Measurements from ENCODE around the gene SIPA1.
"Not testable (repeated sequence)": the region's sequence is repeated elsewhere in the genome, so short reads cannot be mapped to it uniquely, and the experiment has no call there.

SIPA1 gene

GRCh38 chr11:65623852-65624616, 13.9 kb upstream of the SIPA1 start:
- FAIRE-seq (no peak), DNase-seq (ENCODE audit: insufficient read length, low spot score) (no peak)
- TF ChIP-seq POLR2A (IDR thresholded peaks at IDR 0.05; ENCODE audit: low read depth, low read length): no peak

- DNase-seq (ENCODE audit: insufficient read length, low spot score): no peak
- no peak for FAIRE-seq
- no peak for TF ChIP-seq POLR2A (IDR thresholded peaks at IDR 0.05; ENCODE audit: low read depth, low read length)
Measured at GRCh38 chr11:65624931-65625627, 12.8 kb upstream of the SIPA1 start.

- FAIRE-seq (no peak), DNase-seq (ENCODE audit: insufficient read length, low spot score) (no peak)
- TF ChIP-seq POLR2A (IDR thresholded peaks at IDR 0.05; ENCODE audit: low read depth, low read length): no peak
Measured at GRCh38 chr11:65625628-65626342, 12.1 kb upstream of the SIPA1 start.

- no peak for TF ChIP-seq POLR2A (IDR thresholded peaks at IDR 0.05; ENCODE audit: low read depth, low read length)
- no peak for DNase-seq (ENCODE audit: insufficient read length, low spot score)
- FAIRE-seq: no peak
Measured at GRCh38 chr11:65627202-65627601, 10.7 kb upstream of the SIPA1 start.

- FAIRE-seq (no peak), DNase-seq (ENCODE audit: insufficient read length, low spot score) (no peak)
- no peak for TF ChIP-seq POLR2A (IDR thresholded peaks at IDR 0.05; ENCODE audit: low read depth, low read length)
Measured at GRCh38 chr11:65629579-65629978, 8.3 kb upstream of the SIPA1 start.

- no peak for TF ChIP-seq POLR2A (IDR thresholded peaks at IDR 0.05; ENCODE audit: low read depth, low read length)
- DNase-seq (ENCODE audit: insufficient read length, low spot score) (no peak), FAIRE-seq (no peak)
Measured at GRCh38 chr11:65630215-65630614, 7.7 kb upstream of the SIPA1 start.

- DNase-seq (ENCODE audit: insufficient read length, low spot score): no peak
- no peak for TF ChIP-seq POLR2A (IDR thresholded peaks at IDR 0.05; ENCODE audit: low read depth, low read length)
- FAIRE-seq: no peak
Measured at GRCh38 chr11:65633390-65634108, 4.4 kb upstream of the SIPA1 start.

- no peak for FAIRE-seq
- no peak for DNase-seq (ENCODE audit: insufficient read length, low spot score)
- TF ChIP-seq POLR2A (IDR thresholded peaks at IDR 0.05; ENCODE audit: low read depth, low read length): no peak
Measured at GRCh38 chr11:65634109-65634436, 3.8 kb upstream of the SIPA1 start.

GRCh38 chr11:65634440-65634839, 3.5 kb upstream of the SIPA1 start:
- FAIRE-seq: no peak
- no peak for TF ChIP-seq POLR2A (IDR thresholded peaks at IDR 0.05; ENCODE audit: low read depth, low read length)
- DNase-seq (ENCODE audit: insufficient read length, low spot score): no peak

- TF ChIP-seq POLR2A (IDR thresholded peaks at IDR 0.05; ENCODE audit: low read depth, low read length): no peak
- FAIRE-seq (no peak), DNase-seq (ENCODE audit: insufficient read length, low spot score) (no peak)
Measured at GRCh38 chr11:65634905-65635731, 2.8 kb upstream of the SIPA1 start.

- TF ChIP-seq POLR2A (IDR thresholded peaks at IDR 0.05; ENCODE audit: low read depth, low read length): no peak
Measured at GRCh38 chr11:65636108-65637031, 1.5 kb upstream of the SIPA1 start.

GRCh38 chr11:65637032-65637557, 806 bp upstream of the SIPA1 start:
- DNase-seq (ENCODE audit: insufficient read length, low spot score) (no peak), FAIRE-seq (no peak)
- no peak for TF ChIP-seq POLR2A (IDR thresholded peaks at IDR 0.05; ENCODE audit: low read depth, low read length)

More at GRCh38 chr11:65636108-65637031, 1.5 kb upstream of the SIPA1 start:
- DNase-seq (ENCODE audit: insufficient read length, low spot score): no peak
- no peak for FAIRE-seq

- not testable (repeated sequence) for FAIRE-seq
Measured at GRCh38 chr11:65639228-65639597, 1.3 kb downstream of the SIPA1 start.

More at GRCh38 chr11:65639228-65639597, 1.3 kb downstream of the SIPA1 start:
- DNase-seq (ENCODE audit: insufficient read length, low spot score): not testable (repeated sequence)

All from H54 (cell line).